ENCODE data around the gene BDKRB2. TPM values are rescaled to one million over a fixed set of nuclear protein-coding genes. Genes with fewer than 3 reads are reported as not detected.

Gene BDKRB2
- polyA plus RNA-seq, 1 experiment = 26.8 TPM

DNA sequence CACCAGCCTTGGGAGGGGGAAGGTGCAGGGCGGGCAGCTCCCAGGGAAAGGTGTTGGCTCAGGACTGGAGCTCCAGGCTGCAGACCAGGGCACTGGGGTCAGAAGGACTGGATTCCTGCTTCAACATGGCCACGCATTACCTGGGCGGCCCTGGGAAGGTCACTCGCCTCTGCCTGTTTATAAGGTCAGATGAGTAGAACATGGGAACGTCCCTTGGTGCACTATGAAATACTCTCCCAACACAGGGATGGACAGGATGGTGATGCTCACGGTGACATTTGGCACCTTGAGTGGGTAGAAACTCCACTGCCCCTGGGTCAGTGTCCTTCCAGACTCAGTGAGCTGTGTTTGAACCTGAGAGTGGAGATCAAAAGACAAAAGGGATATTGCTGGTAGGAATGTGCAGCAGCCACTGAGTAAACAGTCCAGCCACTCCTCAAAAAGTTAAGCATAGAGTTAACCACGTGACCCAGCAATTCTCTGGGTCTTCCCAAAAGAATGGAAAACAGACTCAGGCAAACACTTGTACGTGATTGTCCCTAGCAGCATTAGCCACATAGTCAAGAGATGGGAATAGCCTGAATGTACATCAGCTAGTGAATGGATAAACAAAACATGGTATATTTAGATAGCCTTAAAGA lies 9.1 kb upstream of the BDKRB2 start:
- Histone ChIP-seq H3K27me3 (ENCODE audit: control insufficient read depth, insufficient read depth, low read length) (no peaks in the 10 kb centered on the region; the same call in 1 of the 2 replicates), H3K36me3 (ENCODE audit: control insufficient read depth, insufficient read depth, low read length) (no peaks in the 10 kb centered on the region), H3K4me3 (ENCODE audit: low read depth, low read length) (no peak overlapping the region)
- TF ChIP-seq CTCF (IDR thresholded peaks at IDR 0.05; ENCODE audit: insufficient read depth, low read depth, low read length) = no peak
- CTCF ChIA-PET = interaction anchor here (2.1 kb wide), 1 partner anchor 80 kb away, joined by 7 read pairs; no protein-coding TSS in a partner anchor
- POLR2A ChIA-PET = no interaction called here
- DNase-seq (ENCODE audit: low read depth) = no peak

GRCh38 chr14:96197163-96197852 lies 7.3 kb upstream of the BDKRB2 start:
- Histone ChIP-seq H3K4me3 (ENCODE audit: low read depth, low read length) (no peak overlapping the region), H3K36me3 (ENCODE audit: control insufficient read depth, insufficient read depth, low read length) (no peaks in the 10 kb centered on the region), H3K27me3 (ENCODE audit: control insufficient read depth, insufficient read depth, low read length) (no peaks in the 10 kb centered on the region; the same call in 1 of the 2 replicates)
- POLR2A ChIA-PET = no interaction called here
- CTCF ChIA-PET = no interaction called here
- TF ChIP-seq CTCF (IDR thresholded peaks at IDR 0.05; ENCODE audit: insufficient read depth, low read depth, low read length) = no peak
- no peak for DNase-seq (ENCODE audit: low read depth)

DNA sequence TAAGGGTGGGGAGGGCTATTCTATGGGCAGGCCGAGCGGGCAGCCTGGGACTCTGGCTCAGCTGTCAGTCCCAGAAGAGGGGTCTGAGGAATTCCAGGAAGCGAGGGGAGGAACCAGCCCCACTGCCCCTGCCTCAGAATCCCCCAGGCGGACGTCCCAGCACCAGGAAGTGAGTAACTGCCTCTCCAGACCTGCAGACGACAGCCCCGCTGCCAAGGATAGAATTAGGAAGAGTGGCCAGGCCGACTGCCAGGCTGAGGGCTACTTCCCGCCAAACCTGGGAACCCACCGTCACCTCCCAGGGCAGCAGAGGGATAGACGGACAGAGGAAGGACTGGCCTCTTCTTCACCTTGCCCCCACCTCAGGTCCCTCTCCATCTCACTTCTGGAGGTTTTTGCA lies 6.7 kb upstream of the BDKRB2 start:
- CTCF ChIA-PET = no interaction called here
- DNase-seq (ENCODE audit: low read depth) = no peak
- H3K27me3 ChIP-seq (ENCODE audit: control insufficient read depth, insufficient read depth, low read length) = no peaks in the 10 kb centered on the region; the same call in 1 of the 2 replicates
- H3K4me3 ChIP-seq (ENCODE audit: low read depth, low read length) = no peak overlapping the region
- POLR2A ChIA-PET = no interaction called here
- no peaks in the 10 kb centered on the region for H3K36me3 ChIP-seq (ENCODE audit: control insufficient read depth, insufficient read depth, low read length)
- TF ChIP-seq CTCF (IDR thresholded peaks at IDR 0.05; ENCODE audit: insufficient read depth, low read depth, low read length) = no peak

DNA sequence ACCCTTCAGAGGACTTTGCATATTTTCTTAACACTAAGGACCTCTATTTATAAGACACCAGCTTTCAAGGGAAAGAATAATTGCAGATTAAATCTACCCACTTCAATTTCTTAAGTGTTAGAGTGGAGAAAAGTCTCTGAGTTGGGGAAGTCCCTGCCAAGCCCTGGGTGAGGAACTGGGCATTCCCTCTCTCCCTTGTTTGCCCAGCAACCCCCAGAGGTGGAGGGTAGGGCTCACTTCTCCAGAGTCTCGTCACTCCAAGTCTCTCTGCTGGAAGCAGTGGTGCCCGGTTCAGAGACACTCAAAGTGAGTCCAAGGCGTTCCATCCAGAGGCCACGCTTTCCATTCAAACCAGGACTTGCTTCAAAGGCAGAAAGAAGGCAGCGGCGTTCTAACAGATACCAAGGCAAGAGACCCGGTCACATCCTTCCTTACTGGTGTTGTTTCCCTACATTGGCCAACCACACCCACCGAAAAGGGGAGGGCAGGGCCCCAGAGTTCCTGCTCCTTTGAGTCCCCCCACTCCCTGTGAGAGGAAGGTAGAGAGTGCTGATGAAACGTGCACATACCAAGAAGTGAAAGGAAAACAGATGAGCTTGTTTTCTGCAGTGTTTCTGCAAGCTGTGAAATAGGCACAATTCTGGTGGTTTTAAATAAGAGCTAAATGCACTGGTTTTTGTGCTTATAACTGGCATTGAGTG lies 6.1 kb upstream of the BDKRB2 start:
- no peak for DNase-seq (ENCODE audit: low read depth)

More for the DNA sequence above, 6.1 kb upstream of the BDKRB2 start:
- CTCF ChIA-PET = interaction anchor here (0.6 to 1.0 kb wide), 2 partner anchors 77 to 94 kb away, joined by 6 to 7 read pairs; no protein-coding TSS in a partner anchor
- no peaks in the 10 kb centered on the region for H3K36me3 ChIP-seq (ENCODE audit: control insufficient read depth, insufficient read depth, low read length)
- TF ChIP-seq CTCF (IDR thresholded peaks at IDR 0.05; ENCODE audit: insufficient read depth, low read depth, low read length) = no peak
- POLR2A ChIA-PET = no interaction called here
- no peaks in the 10 kb centered on the region; the same call in 1 of the 2 replicates for H3K27me3 ChIP-seq (ENCODE audit: control insufficient read depth, insufficient read depth, low read length)
- no peak overlapping the region for H3K4me3 ChIP-seq (ENCODE audit: low read depth, low read length)

All from BJ (cell line).